HL-60 (cell line): Measurements from ENCODE around the gene PTPRN2.

Source experiments
- DNase-seq, 2 experiments: peaks; one replicate each; pipeline ENCODE4 v3.0.0-alpha.2; 2010 to 2020; ENCODE audit warnings: low read depth in 1 of 2, low spot score in 1 of 2
- H3K27ac ChIP-seq: fragments of 250-450 bp; sonication (Bioruptor Pico); replicated peaks from 2 replicates; pipeline ENCODE4 v1.5.1; 2020; ENCODE audit warnings: mild to moderate bottlenecking, moderate library complexity
- H3K27me3 ChIP-seq: fragments of 250-450 bp; sonication (Bioruptor Pico); 2 replicates; pipeline ENCODE4 v1.5.1; 2021; ENCODE audit warnings: mild to moderate bottlenecking, moderate library complexity; ENCODE audit not compliant: insufficient read depth, poor library complexity, severe bottlenecking
- H3K4me3 ChIP-seq: replicated peaks from 2 replicates; pipeline ENCODE4 v1.5.1; 2011; ENCODE audit warnings: mild to moderate bottlenecking, control low read depth, low read length; ENCODE audit not compliant: insufficient read depth
- CTCF ChIP-seq: IDR thresholded peaks from one replicate; pipeline ENCODE4 v1.5.1; 2011; ENCODE audit warnings: low read length, control low read depth, inconsistent platforms; ENCODE audit not compliant: insufficient read depth
- GABPA ChIP-seq: IDR thresholded peaks from 2 replicates; pipeline ENCODE4 v1.6.1; 2012; ENCODE audit warnings: low read depth
- POLR2AphosphoS5 ChIP-seq: IDR thresholded peaks from 2 replicates; pipeline ENCODE4 v1.6.1; 2012; ENCODE audit warnings: low read depth
- SPI1 ChIP-seq: IDR thresholded peaks from 2 replicates; pipeline ENCODE4 v1.6.1; 2012; ENCODE audit warnings: low read depth, mild to moderate bottlenecking, borderline replicate concordance
- TF ChIP-seq, protein P1 (sequence below): IDR thresholded peaks from 2 replicates; pipeline ENCODE4 v1.6.1; 2012; ENCODE audit warnings: low read depth; ENCODE audit not compliant: insufficient replicate concordance

PTPRN2 gene

GRCh38 chr7:158446281-158446680 lies 141.3 kb downstream of the PTPRN2 start:
- no peak overlapping the region for H3K27ac ChIP-seq
- TF ChIP-seq, protein P1, sequence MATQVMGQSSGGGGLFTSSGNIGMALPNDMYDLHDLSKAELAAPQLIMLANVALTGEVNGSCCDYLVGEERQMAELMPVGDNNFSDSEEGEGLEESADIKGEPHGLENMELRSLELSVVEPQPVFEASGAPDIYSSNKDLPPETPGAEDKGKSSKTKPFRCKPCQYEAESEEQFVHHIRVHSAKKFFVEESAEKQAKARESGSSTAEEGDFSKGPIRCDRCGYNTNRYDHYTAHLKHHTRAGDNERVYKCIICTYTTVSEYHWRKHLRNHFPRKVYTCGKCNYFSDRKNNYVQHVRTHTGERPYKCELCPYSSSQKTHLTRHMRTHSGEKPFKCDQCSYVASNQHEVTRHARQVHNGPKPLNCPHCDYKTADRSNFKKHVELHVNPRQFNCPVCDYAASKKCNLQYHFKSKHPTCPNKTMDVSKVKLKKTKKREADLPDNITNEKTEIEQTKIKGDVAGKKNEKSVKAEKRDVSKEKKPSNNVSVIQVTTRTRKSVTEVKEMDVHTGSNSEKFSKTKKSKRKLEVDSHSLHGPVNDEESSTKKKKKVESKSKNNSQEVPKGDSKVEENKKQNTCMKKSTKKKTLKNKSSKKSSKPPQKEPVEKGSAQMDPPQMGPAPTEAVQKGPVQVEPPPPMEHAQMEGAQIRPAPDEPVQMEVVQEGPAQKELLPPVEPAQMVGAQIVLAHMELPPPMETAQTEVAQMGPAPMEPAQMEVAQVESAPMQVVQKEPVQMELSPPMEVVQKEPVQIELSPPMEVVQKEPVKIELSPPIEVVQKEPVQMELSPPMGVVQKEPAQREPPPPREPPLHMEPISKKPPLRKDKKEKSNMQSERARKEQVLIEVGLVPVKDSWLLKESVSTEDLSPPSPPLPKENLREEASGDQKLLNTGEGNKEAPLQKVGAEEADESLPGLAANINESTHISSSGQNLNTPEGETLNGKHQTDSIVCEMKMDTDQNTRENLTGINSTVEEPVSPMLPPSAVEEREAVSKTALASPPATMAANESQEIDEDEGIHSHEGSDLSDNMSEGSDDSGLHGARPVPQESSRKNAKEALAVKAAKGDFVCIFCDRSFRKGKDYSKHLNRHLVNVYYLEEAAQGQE = no peak
- TF ChIP-seq SPI1 (no peak), GABPA (no peak), CTCF (no peak), POLR2AphosphoS5 (no peak)
- no peak overlapping the region for H3K4me3 ChIP-seq

DNA sequence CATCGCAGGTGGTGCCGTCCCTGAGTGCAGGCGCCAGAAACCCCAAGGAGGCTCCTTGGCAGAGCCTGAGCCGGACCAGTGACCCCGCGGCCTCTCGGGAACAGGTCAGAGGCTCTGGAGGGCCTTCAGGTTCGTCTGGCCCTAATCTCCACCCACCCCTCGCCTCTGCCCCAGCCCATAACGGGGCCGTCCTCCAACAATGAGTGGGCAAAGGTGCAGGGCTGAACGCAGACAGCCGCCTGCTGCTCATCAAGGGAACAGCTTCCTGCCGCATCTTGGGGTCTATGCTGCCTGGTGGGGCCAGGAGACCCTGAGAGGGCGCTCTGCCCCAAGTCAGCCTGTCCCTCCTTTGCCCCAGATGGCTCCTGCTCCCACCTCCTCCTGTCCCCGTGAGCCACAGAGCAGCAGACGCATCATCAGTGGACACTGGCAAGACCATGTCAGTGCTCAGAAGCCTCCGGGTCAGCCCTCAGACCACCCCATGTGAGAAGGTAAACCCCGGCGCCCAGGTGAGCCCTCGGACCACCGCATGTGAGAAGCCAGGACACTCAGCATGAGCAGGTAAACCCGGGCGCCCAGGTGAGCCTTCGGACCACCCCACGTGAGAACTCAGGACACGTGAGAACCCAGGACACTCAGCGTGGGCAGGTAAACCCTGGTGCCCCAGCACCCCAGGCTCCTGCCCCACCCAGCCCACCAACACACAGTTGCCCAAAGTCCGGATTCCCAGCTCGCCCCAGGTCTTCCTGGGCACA lies 142.0 kb downstream of the PTPRN2 start:
- H3K4me3 ChIP-seq = no peak overlapping the region
- TF ChIP-seq SPI1 (no peak), CTCF (no peak), POLR2AphosphoS5 (no peak), GABPA (no peak)
- TF ChIP-seq, protein P1 = no peak
- no peak for DNase-seq
- no peaks in the 10 kb centered on the region for H3K27me3 ChIP-seq
- H3K27ac ChIP-seq = no peak overlapping the region

More at GRCh38 chr7:158446281-158446680, 141.3 kb downstream of the PTPRN2 start:
- no peak for DNase-seq
- H3K27me3 ChIP-seq = no peaks in the 10 kb centered on the region

- TF ChIP-seq SPI1 = no peak
- no peak for TF ChIP-seq CTCF
- no peak for TF ChIP-seq GABPA
- TF ChIP-seq, protein P1 = no peak
- no peak for TF ChIP-seq POLR2AphosphoS5
- no peak overlapping the region for H3K27ac ChIP-seq
- no peak for DNase-seq
- no peak overlapping the region for H3K4me3 ChIP-seq
- no peaks in the 10 kb centered on the region for H3K27me3 ChIP-seq
Measured at GRCh38 chr7:158444501-158445420, 142.9 kb downstream of the PTPRN2 start.
